ENCODE data around the gene DHRS9. TPM values are rescaled to one million over a fixed set of nuclear protein-coding genes. Genes with fewer than 3 reads are reported as not detected.

Gene DHRS9
- total and polyA plus RNA-seq, 9 of the 15 experiments (the other 6 are each of a cell fraction or from before 2014, with no cell fraction given) = 0.27 to 1.7 (median 0.69) TPM

DNA sequence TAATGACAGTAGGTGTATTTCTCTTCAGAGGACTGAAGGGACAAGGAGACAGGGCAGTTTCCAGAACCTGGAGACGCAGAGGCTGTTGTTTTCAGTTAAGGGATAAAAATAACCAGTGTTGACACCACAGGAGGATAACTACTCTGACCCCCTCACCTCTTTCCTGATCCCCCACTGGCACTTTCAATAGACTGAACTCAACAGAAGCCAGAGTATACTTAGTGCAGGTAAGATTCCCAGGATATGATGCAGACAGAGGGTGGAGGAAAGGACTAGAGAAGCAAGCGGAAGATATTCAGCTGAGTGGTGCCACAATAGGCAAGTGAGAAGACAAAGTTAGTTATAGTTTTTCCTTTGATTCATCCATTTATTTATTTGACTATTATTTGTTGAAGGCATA, 19.8 kb downstream of the DHRS9 start:
- no peaks in the 10 kb centered on the region for H4K20me1 ChIP-seq (replicated peaks; ENCODE audit: control insufficient read depth, insufficient read depth, low read length)
- FAIRE-seq (no peak), DNase-seq (ENCODE audit: extremely low read depth in 1 of 4, low spot score in 3 of 4) (no peak), ATAC-seq (no peak)
- no peak overlapping the region for H3K4me2 ChIP-seq (ENCODE audit: insufficient read depth, low read length)
- no TSS peak for BruUV-seq (replicated peaks)
- H3K4me3 ChIP-seq = no peak overlapping the region
- H3K4me1 ChIP-seq (replicated peaks in 1 of 2; ENCODE audit: control insufficient read depth in 2 of 2, insufficient read depth in 2 of 2, low read length in 2 of 2) = no peaks in the 10 kb centered on the region; a peak in 1 of 5 replicates
- H3K27me3 ChIP-seq (ENCODE audit: control insufficient read depth in 2 of 2, insufficient read depth in 2 of 2, low read length in 2 of 2) = no peaks in the 10 kb centered on the region
- no peak for TF ChIP-seq NR2C1 (IDR thresholded peaks at IDR 0.05)
- TF ChIP-seq NR2C1 (tag; IDR thresholded peaks at IDR 0.05) = no peak
- no peak for TF ChIP-seq ZNF253 (CRISPR knock-in tag; conservative IDR thresholded peaks at IDR 0.05)
- no peak for TF ChIP-seq RBM15 (IDR thresholded peaks at IDR 0.05; ENCODE audit: insufficient read depth, low read length)
- no peak for TF ChIP-seq CBX3 (IDR thresholded peaks at IDR 0.05; ENCODE audit: borderline replicate concordance in 1 of 2, low read length in 2 of 2)
- TF ChIP-seq CEBPG (CRISPR knock-in tag; IDR thresholded peaks at IDR 0.05) = no peak
- no peak for TF ChIP-seq CEBPG (tag; conservative IDR thresholded peaks at IDR 0.05 in 1 of 2, IDR thresholded peaks at IDR 0.05 in 1 of 2)
- no peak for TF ChIP-seq NFATC3 (IDR thresholded peaks at IDR 0.05)
- TF ChIP-seq MTF1 (CRISPR knock-in tag; IDR thresholded peaks at IDR 0.05; ENCODE audit: borderline replicate concordance) = no peak
- TF ChIP-seq CREBBP (IDR thresholded peaks at IDR 0.05; ENCODE audit: low read depth, low read length) = no peak
- H3K9me3 ChIP-seq (replicated peaks; ENCODE audit: control insufficient read depth, insufficient read depth, low read depth, low read length) = no peaks in the 10 kb centered on the region
- no peaks in the 10 kb centered on the region for H3K79me2 ChIP-seq (ENCODE audit: control insufficient read depth, insufficient read depth, low read length)
- H3K9ac ChIP-seq (ENCODE audit: insufficient read depth in 1 of 2, low read depth in 2 of 2, low read length in 2 of 2) = no peak overlapping the region
- POLR2A ChIA-PET = no interaction called here
- no peaks in the 10 kb centered on the region for H3K9me1 ChIP-seq (ENCODE audit: control insufficient read depth, insufficient read depth, low read length)
- in situ Hi-C loops (cut with MboI) (no loop called here), intact Hi-C loops (cut with micrococcal nuclease) (no loop called here)
- no peak overlapping the region for H2AFZ ChIP-seq (ENCODE audit: low read depth, low read length)
- 58% methylated on average over 2 of the region's 2 CpGs for WGBS (ENCODE audit: insufficient coverage, low coverage, missing lambda C conversion rate)
- no peaks in the 10 kb centered on the region for H3K36me3 ChIP-seq (ENCODE audit: control insufficient read depth, insufficient read depth, low read length)
- H3K27ac ChIP-seq (ENCODE audit: extremely low read depth, low read depth, low read length) = no peak overlapping the region
- CTCF ChIA-PET (ENCODE audit: low intra/inter-chr PET ratio) = no interaction called here
